Activated CD4-positive, alpha-beta T cell treated with anti-CD3 and anti-CD28 coated beads, Interleukin-2, Interleukin-6, amounts not matched to agents 100 ng/mL and 50 ng/mL, durations not matched to agents 16 hours and 8 hours (primary cell): ENCODE measurements around the gene LRP4.
A peak's percentile ranks its signal among the peaks of the same experiment; 100 is the strongest.
"Not testable (repeated sequence)": the region's sequence is repeated elsewhere in the genome, so short reads cannot be mapped to it uniquely, and the experiment has no call there.

Experiments
- DNase-seq: peaks from one replicate; pipeline ENCODE4 v3.0.0-alpha.2; 2020

Gene LRP4, protein sequence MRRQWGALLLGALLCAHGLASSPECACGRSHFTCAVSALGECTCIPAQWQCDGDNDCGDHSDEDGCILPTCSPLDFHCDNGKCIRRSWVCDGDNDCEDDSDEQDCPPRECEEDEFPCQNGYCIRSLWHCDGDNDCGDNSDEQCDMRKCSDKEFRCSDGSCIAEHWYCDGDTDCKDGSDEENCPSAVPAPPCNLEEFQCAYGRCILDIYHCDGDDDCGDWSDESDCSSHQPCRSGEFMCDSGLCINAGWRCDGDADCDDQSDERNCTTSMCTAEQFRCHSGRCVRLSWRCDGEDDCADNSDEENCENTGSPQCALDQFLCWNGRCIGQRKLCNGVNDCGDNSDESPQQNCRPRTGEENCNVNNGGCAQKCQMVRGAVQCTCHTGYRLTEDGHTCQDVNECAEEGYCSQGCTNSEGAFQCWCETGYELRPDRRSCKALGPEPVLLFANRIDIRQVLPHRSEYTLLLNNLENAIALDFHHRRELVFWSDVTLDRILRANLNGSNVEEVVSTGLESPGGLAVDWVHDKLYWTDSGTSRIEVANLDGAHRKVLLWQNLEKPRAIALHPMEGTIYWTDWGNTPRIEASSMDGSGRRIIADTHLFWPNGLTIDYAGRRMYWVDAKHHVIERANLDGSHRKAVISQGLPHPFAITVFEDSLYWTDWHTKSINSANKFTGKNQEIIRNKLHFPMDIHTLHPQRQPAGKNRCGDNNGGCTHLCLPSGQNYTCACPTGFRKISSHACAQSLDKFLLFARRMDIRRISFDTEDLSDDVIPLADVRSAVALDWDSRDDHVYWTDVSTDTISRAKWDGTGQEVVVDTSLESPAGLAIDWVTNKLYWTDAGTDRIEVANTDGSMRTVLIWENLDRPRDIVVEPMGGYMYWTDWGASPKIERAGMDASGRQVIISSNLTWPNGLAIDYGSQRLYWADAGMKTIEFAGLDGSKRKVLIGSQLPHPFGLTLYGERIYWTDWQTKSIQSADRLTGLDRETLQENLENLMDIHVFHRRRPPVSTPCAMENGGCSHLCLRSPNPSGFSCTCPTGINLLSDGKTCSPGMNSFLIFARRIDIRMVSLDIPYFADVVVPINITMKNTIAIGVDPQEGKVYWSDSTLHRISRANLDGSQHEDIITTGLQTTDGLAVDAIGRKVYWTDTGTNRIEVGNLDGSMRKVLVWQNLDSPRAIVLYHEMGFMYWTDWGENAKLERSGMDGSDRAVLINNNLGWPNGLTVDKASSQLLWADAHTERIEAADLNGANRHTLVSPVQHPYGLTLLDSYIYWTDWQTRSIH (N-terminal part only)

DNA sequence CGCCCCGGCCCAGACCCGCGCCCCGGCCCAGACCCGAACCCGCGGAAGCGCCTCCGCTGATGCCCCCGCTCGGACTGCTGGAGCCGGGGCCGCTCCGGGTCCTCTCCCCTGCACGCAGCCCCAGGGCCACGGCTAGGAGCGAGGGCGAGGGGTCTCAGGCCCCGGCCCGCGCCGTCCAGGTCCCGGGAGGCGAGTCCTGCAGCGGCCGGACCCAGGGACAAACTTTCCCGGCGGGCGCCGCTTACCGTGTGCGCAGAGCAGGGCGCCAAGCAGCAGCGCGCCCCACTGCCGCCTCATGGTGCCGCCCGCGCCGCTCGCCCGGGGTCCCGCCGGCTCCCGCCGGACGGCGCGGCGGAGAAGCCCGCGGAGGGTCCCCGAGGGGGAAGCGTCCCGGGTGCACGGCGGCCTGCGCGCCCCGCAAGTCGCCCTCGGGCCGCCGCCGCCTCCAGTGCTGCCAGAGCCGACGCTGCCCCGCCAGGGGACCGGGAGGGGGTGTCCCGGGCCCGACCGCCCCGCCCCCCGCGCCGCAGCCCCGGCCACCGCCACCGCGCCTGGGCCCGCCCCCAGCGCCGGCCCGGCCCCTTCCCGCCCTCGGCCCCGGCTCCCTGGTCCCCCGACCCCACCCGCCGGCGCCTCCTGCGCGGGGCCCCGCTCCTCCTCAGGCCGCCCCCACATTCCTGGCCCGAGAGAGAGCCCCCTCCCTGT, at the start of gene LRP4:
Gene LRP4, minus strand, starts transcription at position 468 of the 705 bp plus-strand sequence. Its CDS starts 171 bp downstream, at position 297.
- peak; percentile 38 for DNase-seq

DNA sequence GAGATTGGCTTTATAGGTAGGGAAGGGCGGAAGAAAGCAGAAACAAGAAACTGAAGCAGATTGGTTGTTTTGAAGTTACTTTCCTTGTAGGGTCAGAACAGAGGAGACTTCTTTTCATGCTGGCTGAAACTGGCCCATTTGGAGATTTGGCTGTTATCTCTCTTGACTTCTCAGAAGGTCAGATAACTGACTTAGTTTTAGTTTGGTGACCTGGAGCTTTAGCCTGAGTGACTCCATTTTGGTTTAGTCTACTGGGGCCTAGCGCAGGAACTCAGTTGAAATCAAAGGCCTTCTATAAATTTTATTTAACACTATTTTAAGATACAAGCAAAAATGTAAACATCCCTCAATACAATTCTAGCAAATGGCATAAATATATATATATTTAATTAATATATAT, 49.6 kb upstream of the LRP4 start:
- no peak for DNase-seq

DNA sequence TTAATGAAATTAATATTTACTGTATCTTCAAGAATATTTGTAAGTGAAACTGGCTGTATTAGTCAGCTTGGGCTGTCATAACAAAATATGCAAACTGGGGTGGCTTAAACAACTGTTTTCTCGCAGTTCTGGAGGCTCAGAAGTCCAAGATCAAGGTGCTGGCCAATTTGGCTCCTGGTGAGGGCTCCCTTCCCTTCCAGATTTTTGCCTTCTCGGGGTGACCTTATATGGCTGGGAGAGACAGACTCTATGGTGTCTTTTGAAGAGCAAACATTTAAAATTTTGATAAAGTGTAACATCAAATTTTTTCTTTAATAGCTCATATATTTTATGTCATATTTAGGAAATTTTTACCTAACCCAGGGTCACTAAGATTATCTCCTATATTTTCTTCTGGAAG, 48.4 kb upstream of the LRP4 start:
- no peak for DNase-seq

DNA sequence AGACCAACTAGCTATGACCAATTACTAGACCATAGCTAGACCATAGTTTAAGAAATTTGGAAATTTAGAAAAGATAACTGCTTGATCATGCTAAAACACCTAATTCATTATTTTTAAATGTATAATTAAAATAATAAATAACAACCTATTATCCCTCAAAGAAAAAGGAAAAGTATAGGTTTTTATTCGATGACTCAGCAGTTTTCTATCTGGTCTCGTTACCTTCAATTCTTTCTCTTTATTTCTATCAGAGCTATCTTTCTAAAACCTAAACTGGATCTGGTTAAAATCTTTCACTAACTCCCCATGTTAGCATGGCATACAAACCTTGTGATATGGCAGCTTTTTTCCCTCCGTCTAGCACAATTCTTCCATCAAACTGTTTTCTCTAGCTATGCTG, 45.5 kb upstream of the LRP4 start:
- no peak for DNase-seq

DNA sequence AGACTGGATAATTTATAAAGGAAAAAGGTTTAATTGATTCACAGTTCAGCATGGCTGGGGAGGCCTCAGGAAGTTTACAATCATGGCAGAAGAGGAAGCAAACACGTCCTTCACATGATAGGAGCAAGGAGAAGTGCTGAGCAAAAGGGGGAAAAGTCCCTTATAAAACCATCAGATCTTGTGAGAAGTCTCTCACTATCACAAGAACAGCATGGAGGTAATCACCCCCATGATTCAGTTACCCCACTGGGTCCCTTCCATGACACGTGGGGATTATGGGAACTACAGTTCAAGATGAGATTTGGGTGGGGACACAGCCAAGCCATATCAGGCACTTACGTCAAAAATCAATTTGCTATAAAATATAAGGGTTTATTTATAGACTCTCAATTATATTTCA, 43.5 kb upstream of the LRP4 start:
- DNase-seq: not testable (repeated sequence)

DNA sequence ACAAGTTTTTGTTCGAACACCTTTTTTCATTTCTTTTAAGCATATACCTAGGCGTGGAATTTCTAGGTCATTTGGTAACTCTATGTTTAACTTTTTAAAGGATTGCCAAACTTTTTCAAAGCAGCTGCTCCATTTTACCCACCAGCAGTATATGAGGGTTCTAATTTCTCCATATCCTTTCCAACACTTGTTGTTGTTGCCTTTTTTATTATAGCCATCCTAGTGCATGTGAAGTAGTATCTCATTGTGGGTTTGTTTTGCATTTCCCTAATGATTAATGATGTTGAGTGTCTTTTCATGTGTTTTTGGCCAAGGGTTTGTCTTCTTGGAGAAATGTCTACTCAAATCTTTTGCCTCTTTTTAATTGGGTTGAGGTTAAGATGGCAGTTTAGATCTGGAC, 42.7 kb upstream of the LRP4 start:
- no peak for DNase-seq

DNA sequence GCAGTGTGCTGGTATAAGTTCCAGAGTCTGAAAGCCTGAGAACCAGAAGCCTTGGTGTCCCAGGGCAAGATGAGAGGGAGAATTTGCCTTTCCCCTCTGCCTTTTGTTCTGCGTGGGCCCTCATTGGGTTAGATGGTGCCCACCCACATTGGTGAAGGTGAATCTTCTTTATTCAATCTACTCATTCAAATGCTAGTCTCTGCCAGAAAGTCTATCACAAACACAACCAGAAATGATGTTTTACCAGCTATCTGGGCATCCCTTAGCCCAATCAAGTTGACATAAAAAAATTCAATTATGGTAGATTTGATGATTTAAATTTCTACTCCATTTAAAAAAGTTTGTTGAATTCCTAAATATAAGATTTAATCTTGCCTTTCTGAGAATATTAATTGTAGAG, 40.4 kb upstream of the LRP4 start:
- no peak for DNase-seq

DNA sequence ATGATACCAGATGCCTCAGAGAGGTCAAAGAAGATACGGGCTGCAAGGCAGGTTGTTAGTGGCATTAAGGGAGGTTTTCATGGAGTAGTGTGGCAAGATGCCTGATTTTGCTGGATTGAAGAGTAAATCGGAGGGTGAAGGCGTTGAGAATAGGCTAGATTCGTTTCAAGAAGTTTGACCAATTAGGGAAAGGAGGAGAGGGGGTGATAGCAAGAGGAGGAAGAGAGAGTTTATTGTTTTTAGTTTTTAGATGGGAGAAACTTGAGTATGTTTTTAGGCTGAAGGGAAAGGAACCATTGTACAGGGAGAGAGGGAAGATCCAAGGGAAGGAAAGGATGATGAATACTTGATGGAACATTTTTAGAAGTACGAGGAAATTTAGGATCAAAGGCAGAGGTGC, 34.7 kb upstream of the LRP4 start:
- DNase-seq: no peak

DNA sequence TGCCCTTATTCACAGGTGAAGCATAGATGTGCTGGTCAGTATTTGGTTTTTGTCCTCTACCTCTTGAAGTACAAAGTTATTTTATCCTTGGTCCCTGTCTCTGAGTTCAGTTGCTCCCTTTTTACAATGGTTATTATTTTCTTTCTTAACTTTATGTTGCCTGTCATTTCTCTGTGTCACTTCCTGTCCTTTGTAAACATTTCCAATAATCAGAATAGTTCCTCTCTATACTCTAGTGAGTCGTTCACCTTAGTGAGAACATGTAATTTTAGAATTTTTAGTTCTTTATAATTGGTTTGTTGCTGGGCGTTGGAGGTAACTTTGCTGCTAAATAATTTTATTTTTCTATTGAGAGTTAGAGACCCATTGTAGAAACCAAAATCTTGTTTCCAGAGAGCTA, 34.2 kb upstream of the LRP4 start:
- DNase-seq: no peak

DNA sequence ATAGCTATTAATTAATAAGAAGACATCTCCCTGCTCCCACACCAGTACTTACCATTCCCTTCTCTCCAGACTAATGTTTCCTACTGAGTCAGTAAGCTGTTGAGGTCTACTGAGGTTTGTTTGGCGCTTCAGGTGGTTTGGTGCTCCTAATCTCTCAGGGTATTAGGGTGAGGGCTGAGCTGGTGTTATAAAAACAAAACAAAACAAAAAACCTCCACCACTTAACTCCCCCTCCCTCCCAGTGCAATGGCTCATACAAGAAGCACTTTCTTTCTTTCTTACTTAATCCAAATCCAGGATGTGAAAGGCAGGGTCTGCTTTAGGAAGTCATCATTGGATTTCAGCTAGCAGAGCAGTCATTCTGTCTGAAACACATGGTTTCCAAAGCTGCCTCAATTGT, 33.5 kb upstream of the LRP4 start:
- no peak for DNase-seq

DNA sequence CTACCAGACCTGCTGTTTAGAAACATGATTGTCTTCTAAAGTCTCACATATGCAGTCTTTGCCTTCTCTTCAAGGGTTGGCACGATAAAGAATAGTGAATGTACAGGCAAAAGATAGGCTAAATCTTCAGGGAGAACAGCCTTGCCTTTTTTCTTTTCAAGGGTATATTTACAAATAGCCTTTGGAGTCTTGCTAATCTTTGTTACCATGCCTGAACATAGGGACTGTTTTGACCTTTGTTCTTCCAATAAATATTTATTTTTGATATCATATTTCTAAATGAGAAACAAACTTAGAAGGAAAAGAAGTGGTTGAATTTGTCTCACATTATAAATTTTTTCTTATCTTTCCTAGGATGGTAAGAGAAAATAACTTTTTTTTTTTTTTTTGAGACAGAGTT, 30.9 kb upstream of the LRP4 start:
- no peak for DNase-seq

DNA sequence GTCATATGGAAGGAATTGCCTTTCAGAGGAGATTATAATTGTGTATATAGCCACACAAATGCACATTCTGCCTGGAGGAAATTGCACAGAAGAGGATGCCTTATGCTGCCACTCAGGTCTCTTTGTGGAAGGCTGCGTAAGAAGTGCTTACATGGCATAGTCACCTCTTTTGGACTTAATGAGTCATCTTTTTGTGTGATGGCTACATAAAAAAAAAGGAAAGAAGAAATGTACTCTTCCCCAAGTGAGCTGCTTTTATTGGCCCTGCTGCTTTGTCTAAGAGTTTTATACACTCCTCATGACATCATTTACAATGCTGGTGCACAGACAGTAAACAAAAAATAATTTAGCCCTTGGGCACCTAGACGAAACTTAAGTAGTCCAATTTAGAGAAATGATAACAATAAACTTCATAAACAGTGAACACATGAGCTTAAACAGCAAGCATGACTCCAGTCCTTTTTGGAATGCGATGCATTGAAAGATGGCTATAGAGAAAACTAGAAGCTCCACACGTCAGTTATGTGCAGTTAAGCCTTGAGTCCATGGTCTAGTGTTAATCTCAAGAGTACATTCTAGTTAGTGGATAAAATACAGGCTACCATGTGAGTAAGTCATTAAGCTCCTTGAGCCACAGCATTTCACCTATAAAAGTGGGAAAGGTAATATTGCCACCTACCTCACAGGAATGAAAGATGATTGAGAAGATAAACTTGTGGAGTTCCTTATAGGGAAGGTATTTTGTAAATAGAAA, 30.2 kb upstream of the LRP4 start:
- DNase-seq: no peak

DNA sequence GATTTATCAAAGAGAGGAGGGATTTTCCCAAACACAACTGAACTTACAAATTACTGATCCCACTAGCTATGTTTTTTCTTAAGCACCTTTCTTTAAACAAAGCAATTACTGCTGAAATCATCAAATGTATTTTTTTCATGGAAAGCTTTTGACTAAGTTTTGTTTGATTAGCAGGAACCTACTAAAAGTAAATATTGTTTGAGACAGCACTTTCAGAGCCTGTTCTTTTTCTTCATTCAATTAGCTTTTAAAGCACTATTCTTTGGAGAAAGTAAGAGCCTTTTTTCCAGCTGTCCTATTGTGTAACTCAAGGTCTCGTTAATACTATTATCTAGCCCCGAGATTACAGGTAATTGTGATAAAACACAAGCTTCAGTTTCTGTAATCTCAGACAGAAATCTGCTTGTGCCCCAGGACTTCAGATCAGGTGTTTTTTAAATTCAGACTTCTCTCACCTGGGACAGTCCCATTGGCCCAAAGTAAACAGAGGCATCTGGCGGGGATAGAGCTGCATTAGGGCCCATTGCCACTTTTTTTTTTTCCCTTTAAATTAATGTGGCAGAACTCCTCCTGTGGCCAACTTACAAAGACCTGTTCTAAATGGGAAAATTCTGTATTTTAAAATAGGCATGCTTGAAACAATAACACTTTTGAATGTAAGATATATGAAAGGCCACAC, 29.2 kb upstream of the LRP4 start:
- no peak for DNase-seq

DNA sequence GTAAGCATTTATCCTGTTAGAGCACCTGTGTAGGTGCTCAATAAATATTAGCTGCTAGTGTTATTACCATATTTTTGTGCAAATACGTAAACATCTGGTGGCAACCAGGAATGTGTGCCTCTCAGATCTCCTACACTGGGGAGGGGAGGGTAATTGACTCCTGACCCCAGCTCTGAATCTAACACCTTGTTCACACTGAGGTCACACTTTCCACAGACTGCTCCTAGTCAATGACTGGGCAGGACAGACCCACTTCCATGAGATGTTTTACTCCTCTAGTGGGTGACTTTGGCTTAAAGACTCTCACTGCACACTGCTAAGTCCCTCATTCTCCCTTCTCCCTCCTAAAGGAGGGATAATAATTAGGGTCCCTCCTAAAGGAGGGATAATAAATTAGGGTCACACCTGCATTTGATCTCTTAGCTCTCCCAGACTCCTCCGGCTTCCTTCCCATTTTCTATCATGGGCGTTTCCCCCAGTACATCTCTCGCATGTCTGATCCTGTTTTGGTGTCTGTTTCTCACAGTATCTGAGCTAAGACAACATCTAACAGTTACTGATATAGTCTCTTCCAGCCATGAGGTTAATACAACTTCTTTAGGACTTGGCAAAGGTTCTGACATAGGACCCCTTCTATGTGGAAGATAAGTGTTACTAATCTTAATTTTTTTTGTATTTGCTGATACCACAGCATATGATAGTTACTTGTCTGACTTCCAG, 26.2 kb upstream of the LRP4 start:
- DNase-seq: no peak

DNA sequence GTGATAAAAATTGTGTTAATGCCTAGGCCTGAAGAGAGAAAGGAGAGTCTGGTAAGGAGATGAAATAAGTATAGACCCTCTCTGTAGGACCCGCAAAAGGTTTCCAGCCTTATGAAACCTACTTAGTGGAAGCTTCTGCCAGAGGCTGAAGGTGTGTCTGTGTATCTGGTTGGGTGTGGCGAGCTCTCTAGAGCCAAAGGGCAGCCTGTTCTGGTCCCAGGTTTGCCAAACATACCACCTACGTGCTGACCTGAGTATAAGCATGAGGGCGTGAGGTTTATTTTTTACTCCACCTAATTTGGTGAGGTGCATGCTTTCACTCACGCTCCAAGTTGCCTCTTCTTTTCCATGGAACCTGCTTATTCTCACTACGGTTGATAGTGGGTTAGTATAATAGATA, 23.8 kb upstream of the LRP4 start:
- no peak for DNase-seq

DNA sequence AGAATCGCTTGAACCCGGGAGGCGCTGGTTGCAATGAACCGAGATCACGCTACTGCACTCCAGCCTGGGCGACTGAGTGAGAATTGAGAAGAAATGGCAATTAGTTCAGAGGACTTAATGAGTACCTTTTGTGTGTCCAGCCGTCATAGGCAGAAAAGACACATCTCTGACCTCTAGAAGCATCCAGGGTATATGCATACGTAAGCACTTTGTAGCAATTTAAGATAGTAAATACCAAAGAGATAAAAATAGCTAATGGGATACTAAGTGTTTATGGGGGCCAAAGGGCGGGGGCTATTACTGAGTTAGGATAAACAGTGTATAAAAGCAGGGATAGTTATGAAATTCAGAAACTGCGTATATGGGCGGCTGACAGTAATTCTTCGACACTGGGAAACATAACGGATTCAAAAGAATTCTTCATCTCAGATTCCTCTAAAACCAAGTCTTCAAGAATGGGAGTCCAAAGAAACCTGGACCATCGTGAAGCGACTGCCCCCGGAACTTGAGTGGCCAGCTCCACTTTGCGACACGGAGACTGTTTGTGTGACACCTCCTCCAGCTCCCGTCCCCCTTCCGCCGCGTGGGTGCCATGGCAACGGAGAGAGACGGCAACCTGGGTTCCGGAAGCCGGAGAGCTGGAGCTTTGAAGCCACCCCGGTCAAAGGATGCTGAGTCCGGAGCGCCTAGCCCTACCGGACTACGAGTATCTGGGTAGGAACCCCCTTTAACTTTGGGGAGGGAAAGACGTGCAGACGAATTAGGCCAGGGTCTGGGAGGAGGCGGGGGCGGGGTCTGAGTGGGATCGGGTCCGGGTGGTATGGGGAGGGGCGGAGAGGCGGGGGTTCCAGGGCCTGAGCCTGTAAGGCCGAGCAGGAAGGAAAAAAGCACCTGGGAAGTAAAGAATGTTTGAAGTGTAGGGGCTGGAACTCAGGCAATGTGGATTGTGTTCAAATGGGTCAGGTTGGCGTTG, 18.1 kb upstream of the LRP4 start, which contains the start of gene CSTPP1:
Gene CSTPP1, plus strand, starts transcription at position 624 of the 973 bp plus-strand sequence. Its CDS starts 45 bp downstream, at position 669.
- peak; percentile 96 for DNase-seq

DNA sequence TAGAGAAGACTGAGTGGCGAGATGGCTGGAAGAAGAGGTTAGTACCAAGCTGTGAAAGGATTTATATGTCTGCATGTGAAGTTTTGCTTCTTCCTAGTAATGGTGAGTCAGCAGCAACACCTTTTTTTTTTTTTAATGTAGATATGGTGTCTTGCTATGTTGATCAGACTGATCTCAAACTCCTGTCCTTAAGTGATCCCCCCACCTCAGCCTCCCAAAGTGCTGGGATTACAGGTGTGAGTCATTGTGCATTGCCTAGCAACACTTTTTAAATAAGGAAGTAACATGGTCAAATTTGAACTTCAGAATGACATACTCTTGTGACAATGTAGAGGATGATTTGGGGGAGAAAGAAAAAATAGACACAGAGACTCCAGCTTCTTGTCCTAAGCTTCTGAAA, 11.7 kb upstream of the LRP4 start:
- DNase-seq: no peak

DNA sequence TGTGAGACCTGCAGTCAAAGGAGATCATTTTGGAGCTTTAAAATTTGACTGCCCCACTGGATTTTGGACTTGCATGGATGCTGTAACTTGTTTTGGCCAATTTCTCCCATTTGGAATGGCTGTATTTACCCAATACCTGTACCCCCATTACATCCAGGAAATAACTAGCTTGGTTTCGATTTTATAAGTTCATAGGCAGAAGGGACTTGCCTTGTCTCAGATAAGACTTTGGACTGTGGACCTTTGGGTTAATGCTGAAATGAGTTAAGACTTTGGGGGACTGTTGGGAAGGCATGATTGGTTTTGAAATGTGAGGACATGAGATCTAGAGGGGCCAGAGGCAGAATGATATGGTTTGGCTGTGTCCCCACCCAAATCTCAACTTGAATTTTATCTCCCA, 10.4 kb upstream of the LRP4 start:
- DNase-seq: not testable (repeated sequence)

DNA sequence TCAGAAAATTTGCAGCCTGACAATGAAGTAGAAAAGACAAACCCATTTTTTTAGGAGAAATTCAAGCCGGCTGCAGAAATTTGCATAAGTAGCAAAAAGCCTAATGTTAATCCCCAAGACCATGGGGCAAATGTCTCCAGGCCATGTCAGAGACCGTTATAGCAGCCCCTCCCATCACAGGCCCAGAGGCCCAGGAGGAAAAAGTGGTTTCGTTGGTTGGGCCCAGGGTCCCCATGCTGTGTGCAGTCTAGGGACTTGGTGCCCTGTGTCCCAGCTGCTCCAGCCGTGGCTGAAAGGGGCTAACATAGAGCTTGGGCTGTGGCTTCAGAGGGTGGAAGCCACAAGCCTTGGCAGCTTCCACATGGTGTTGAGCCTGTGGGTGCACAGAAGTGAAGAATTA, 9.6 kb upstream of the LRP4 start:
- DNase-seq: not testable (repeated sequence)
